AG09319 (cell line): ENCODE results near the gene UMAD1.

Source experiments
- DNase-seq: peaks from one replicate; pipeline ENCODE4 v3.0.0-alpha.2; 2010; ENCODE audit warnings: low read depth; ENCODE audit errors: extremely low read depth
- TF ChIP-seq, protein P1 (sequence below): IDR thresholded peaks from 2 replicates; pipeline ENCODE4 v1.5.1; 2011; ENCODE audit warnings: low read depth, mild to moderate bottlenecking, inconsistent platforms, low read length, moderate library complexity

The UMAD1 gene

DNA sequence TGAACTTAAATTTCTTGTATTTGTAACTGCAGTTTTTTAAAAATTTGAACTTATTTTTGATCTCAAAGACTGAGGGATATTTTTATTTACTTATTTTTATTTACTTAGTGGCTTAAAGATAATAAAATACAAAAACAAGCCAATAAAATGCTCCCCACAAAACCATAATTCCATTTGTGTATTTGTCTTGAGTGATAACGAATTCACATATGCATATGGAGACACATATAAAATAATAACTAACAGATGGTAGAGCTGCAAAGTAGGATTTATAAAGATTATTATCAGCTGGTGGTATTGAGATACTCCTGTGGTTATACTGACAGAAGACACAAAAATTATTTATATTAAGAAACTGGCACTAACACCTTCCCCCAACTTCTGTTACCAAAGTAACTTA, 168.1 kb downstream of the UMAD1 start:
- TF ChIP-seq, protein P1, sequence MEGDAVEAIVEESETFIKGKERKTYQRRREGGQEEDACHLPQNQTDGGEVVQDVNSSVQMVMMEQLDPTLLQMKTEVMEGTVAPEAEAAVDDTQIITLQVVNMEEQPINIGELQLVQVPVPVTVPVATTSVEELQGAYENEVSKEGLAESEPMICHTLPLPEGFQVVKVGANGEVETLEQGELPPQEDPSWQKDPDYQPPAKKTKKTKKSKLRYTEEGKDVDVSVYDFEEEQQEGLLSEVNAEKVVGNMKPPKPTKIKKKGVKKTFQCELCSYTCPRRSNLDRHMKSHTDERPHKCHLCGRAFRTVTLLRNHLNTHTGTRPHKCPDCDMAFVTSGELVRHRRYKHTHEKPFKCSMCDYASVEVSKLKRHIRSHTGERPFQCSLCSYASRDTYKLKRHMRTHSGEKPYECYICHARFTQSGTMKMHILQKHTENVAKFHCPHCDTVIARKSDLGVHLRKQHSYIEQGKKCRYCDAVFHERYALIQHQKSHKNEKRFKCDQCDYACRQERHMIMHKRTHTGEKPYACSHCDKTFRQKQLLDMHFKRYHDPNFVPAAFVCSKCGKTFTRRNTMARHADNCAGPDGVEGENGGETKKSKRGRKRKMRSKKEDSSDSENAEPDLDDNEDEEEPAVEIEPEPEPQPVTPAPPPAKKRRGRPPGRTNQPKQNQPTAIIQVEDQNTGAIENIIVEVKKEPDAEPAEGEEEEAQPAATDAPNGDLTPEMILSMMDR = no peak
- no peak for DNase-seq

DNA sequence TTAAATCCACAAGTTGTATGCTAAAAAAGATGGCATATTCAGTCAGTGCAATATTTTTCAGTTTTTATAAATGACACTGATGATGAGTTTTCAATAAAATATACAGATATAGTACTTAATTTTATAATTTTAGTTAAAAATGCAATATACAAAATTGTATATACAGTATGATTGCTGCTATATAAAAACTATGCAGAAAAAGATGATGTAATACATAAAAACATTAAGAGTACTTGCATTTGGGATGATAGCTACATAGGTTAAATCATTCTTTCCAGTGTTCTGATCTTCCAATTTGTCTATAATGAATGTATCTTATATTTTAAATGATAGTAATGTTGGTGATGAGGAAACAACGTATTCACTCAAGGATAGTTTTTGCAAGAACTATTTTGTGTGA, 169.8 kb downstream of the UMAD1 start:
- no peak for DNase-seq
- TF ChIP-seq, protein P1 = no peak

DNA sequence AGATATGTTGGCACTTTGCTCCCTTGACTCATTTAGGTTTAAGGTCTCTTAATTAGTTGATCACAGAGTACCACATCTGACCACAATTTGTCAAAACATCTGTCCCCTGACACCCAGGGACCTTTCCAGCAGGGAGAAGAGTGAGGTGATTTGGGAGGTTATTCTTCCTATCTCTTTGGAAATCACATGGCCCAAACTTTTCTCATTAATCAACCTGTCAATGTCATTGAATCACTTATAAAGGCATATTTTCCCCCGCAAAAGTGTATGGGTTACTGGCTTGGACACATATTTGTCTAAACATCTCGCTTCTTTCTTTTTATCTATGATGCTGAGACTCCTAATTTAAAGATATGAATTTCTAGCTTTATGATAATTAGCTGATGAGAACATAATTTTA, 170.3 kb downstream of the UMAD1 start:
- no peak for DNase-seq
- TF ChIP-seq, protein P1 = no peak

DNA sequence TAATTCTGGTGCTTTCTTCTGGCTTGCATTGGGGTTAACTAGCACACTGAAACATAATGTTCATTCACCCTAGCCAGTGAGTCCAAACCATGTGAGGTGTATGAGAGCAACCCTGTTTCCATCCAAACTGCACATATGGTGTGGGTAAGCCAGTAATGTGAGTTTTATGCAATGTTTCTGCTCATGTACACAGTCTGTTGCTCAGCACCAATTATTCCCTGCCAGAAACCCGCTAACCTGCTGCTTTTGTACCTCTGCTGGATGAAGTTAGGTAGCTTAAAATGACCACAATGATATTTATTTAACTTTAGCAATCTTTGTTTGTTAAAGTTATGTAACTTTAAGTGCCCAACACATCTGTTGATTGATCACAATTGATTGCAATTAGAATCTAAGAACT, 171.6 kb downstream of the UMAD1 start:
- no peak for DNase-seq

DNA sequence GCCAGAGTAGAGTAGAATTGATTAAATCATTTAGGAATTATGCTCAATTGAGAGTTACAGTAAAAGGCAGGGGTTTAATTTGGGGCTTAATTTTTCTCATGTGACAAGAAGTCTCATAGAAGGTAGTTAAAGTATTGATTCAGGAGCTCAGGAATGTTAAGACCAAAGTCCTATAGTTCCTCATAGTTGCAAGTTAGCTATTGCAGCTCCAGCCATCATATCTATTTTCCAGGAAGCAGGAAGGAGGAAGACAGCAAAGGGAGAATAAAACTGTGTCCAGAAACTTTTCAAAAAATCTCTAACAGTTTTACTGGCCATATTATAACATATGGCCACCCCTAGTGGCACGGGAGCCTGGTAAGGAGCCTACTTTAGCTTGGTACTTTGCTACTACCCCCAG, 174.8 kb downstream of the UMAD1 start:
- TF ChIP-seq, protein P1 = no peak
- DNase-seq = no peak

More for the DNA sequence above, 171.6 kb downstream of the UMAD1 start:
- TF ChIP-seq, protein P1 = no peak

DNA sequence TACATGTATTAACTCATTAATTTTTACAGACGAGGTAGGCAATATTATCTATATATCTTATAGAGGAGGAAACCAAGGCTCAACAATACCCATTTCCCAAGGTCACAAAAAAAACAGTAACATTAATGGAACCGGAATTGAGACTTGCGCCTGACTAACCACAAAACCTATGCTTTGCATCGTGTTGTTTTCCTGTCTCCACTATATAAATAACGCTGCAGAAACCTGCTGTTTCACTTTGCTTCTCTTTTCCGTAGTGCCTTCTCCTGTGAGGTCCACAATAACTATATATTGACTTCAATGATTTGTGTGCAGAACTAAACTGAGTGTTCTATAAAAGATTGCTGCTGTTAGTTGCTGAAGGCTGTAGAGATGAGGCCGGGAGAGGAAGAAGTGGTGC, 175.5 kb downstream of the UMAD1 start:
- DNase-seq = no peak
- TF ChIP-seq, protein P1 = no peak

DNA sequence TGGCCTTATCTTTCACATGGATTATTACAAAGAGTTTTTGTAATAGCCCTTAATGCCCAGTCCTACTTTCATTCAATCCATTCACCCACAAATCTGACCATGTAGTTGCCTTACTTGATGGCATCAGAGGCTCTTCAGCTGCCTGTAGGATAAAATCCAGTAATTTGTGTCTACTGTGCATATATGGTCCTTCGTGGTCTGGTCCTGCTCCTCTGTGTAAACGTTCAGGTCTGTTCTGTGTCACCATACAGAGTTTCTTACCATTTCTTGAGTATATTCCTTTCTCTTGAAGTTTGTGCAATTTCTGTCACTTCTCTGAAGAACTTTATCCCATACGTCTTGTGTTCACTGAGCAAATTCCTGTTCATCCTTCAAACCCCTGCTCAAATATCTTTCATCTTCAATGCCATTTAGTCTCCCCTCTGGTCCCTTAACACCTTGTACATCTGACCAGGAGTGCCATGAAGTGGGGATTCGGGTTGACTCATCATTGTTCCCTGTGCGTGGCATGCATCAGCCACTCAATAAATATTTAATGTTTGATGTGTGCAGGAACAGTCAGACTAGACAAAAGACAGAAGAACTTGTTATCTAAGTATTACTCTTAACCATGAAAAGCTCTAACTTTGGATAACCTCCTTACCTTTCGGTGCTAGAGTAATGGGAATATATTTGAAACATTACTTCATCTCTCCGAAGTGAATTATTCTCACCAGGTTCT, 176.4 kb downstream of the UMAD1 start:
- TF ChIP-seq, protein P1 = no peak
- DNase-seq = no peak
